OCI-LY1 (cell line): ENCODE results near the gene REV3L.

Experiments used
- H2AFZ ChIP-seq: fragments of 200-600 bp; sonication (generic), shearing (Covaris generic); 2 replicates; pipeline ENCODE4 v1.6.0; 2014; ENCODE audit warnings: antibody characterized with exemption, mild to moderate bottlenecking, low read length
- H3F3A ChIP-seq: fragments of 200-600 bp; sonication (generic), shearing (Covaris generic); 2 replicates; pipeline ENCODE4 v1.6.0; 2014; ENCODE audit warnings: mild to moderate bottlenecking, antibody characterized with exemption, low read length, moderate library complexity; ENCODE audit not compliant: insufficient read depth
- H3K27ac ChIP-seq: fragments of 200-600 bp; sonication (generic); 2 replicates; pipeline ENCODE4 v1.5.1; 2014; ENCODE audit warnings: low read length, mixed run types, mild to moderate bottlenecking, low read depth; ENCODE audit not compliant: poor library complexity, severe bottlenecking
- H3K27me3 ChIP-seq: fragments of 200-600 bp; sonication (generic); 2 replicates; pipeline ENCODE4 v1.6.0; 2014; ENCODE audit warnings: antibody characterized with exemption, mild to moderate bottlenecking, low read length, moderate library complexity; ENCODE audit not compliant: insufficient read depth
- H3K36me3 ChIP-seq: fragments of 200-600 bp; sonication (generic); 2 replicates; pipeline ENCODE4 v1.6.1; 2014; ENCODE audit warnings: mild to moderate bottlenecking, antibody characterized with exemption, low read length, moderate library complexity, mixed read lengths; ENCODE audit not compliant: insufficient read depth
- H3K4me1 ChIP-seq: fragments of 200-600 bp; sonication (generic); 2 replicates; pipeline ENCODE4 v1.5.1; 2014; ENCODE audit warnings: mild to moderate bottlenecking, low read length, moderate library complexity; ENCODE audit not compliant: insufficient read depth, severe bottlenecking
- H3K4me2 ChIP-seq: fragments of 200-600 bp; sonication (generic), shearing (Covaris generic); 2 replicates; pipeline ENCODE4 v1.6.1; 2014; ENCODE audit warnings: low read length
- H3K4me3 ChIP-seq: fragments of 200-600 bp; sonication (generic); 2 replicates; pipeline ENCODE4 v1.5.1; 2014; ENCODE audit warnings: low read length, low read depth, mild to moderate bottlenecking, mixed read lengths; ENCODE audit not compliant: poor library complexity, severe bottlenecking
- H3K79me2 ChIP-seq: fragments of 200-600 bp; shearing (Covaris generic); 2 replicates; pipeline ENCODE4 v1.6.1; 2016; ENCODE audit warnings: mixed run types, low read length, mixed read lengths; ENCODE audit not compliant: insufficient read depth
- H3K9ac ChIP-seq: fragments of 200-600 bp; sonication (generic), shearing (Covaris generic); 2 replicates; pipeline ENCODE4 v1.6.1; 2014; ENCODE audit warnings: mild to moderate bottlenecking, low read length, mixed read lengths
- H3K9me2 ChIP-seq: fragments of 200-600 bp; sonication (generic), shearing (Covaris generic); 2 replicates; pipeline ENCODE4 v1.6.1; 2014; ENCODE audit warnings: low read depth, mild to moderate bottlenecking, low read length, mixed read lengths
- H3K9me3 ChIP-seq: fragments of 200-600 bp; shearing (Covaris generic); 2 replicates; pipeline ENCODE4 v1.6.1; 2014; ENCODE audit warnings: low read length, mixed read lengths
- H4K20me1 ChIP-seq: fragments of 200-600 bp; sonication (generic), shearing (Covaris generic); 2 replicates; pipeline ENCODE4 v1.6.0; 2016; ENCODE audit warnings: mild to moderate bottlenecking, low read length; ENCODE audit not compliant: insufficient read depth
- EZH2 ChIP-seq: fragments of 200-600 bp; sonication (generic), shearing (Covaris generic); IDR thresholded peaks from 2 replicates; pipeline ENCODE4 v1.8.0; 2017; ENCODE audit warnings: borderline replicate concordance, mixed run types, mild to moderate bottlenecking, antibody characterized with exemption, low read length, moderate library complexity, mixed read lengths
- TF ChIP-seq, protein P1 (sequence below): fragments of 200-600 bp; sonication (generic), shearing (Covaris generic); IDR thresholded peaks from 2 replicates; pipeline ENCODE4 v1.5.1; 2017; ENCODE audit warnings: mild to moderate bottlenecking, antibody characterized with exemption, low read length, moderate library complexity, mixed read lengths

REV3L gene

DNA sequence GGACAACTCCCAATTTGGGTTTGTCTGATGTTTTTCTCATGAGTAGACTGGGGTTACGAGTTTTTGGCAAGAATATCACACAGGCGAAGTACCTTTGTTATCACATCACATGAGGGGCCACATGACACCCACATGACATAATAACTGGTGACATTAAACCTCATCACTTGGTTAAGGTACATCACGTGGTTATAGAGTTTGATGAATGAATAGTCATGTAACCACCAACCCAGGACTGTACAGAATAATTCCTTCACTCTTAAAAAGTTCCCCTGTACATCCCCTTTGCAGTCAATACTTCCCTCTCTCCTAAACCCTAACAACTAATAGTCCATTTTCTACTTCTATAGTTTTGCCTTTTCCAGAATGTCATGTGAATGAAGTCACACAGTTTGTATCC lies 83.4 kb downstream of the REV3L start:
- Histone ChIP-seq H3K36me3 (peaks cover 88% of the 10 kb centered on the region), H4K20me1 (no peaks in the 10 kb centered on the region), H3F3A (no peaks in the 10 kb centered on the region), H3K4me2 (no peak overlapping the region), H3K9me2 (no peaks in the 10 kb centered on the region), H3K27ac (no peak overlapping the region), H3K4me1 (no peaks in the 10 kb centered on the region), H2AFZ (no peak overlapping the region), H3K4me3 (no peak overlapping the region), H3K79me2 (no peaks in the 10 kb centered on the region; the same call in 1 of the 2 replicates), H3K9ac (no peak overlapping the region), H3K27me3 (no peaks in the 10 kb centered on the region), H3K9me3 (no peaks in the 10 kb centered on the region)
- TF ChIP-seq EZH2, result no peak
- TF ChIP-seq, protein P1, sequence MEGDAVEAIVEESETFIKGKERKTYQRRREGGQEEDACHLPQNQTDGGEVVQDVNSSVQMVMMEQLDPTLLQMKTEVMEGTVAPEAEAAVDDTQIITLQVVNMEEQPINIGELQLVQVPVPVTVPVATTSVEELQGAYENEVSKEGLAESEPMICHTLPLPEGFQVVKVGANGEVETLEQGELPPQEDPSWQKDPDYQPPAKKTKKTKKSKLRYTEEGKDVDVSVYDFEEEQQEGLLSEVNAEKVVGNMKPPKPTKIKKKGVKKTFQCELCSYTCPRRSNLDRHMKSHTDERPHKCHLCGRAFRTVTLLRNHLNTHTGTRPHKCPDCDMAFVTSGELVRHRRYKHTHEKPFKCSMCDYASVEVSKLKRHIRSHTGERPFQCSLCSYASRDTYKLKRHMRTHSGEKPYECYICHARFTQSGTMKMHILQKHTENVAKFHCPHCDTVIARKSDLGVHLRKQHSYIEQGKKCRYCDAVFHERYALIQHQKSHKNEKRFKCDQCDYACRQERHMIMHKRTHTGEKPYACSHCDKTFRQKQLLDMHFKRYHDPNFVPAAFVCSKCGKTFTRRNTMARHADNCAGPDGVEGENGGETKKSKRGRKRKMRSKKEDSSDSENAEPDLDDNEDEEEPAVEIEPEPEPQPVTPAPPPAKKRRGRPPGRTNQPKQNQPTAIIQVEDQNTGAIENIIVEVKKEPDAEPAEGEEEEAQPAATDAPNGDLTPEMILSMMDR, result no peak

DNA sequence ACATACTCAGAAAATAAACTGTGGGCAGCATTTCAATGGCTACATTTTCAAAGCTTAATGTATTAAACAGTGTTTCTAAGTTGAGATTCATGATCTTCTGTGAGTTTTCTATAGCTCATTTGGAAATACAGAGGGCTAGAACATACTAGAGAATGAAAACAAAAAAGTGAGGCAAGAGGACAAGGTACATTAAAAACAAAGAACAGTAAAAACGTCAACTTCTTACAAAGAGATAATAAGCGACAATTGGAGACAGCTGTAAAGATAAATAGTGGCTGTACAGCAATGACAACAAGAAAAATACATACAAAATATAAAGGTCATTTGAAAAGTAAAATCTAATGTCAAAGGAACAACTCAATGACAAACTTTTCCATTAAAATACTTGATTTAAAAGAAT lies 94.3 kb downstream of the REV3L start:
- no peaks in the 10 kb centered on the region for H3K79me2 ChIP-seq
- peaks cover 75% of the 10 kb centered on the region for H3K36me3 ChIP-seq
- H3F3A ChIP-seq, result peaks cover 4% of the 10 kb centered on the region
- no peak overlapping the region for H3K4me3 ChIP-seq
- no peak overlapping the region for H3K27ac ChIP-seq
- TF ChIP-seq, protein P1, result no peak
- H3K9ac ChIP-seq, result no peak overlapping the region
- H3K4me1 ChIP-seq, result no peaks in the 10 kb centered on the region
- no peaks in the 10 kb centered on the region for H3K9me2 ChIP-seq
- H4K20me1 ChIP-seq, result no peaks in the 10 kb centered on the region
- no peaks in the 10 kb centered on the region for H3K9me3 ChIP-seq
- H3K27me3 ChIP-seq, result no peaks in the 10 kb centered on the region
- no peak overlapping the region for H2AFZ ChIP-seq
- H3K4me2 ChIP-seq, result no peak overlapping the region

DNA sequence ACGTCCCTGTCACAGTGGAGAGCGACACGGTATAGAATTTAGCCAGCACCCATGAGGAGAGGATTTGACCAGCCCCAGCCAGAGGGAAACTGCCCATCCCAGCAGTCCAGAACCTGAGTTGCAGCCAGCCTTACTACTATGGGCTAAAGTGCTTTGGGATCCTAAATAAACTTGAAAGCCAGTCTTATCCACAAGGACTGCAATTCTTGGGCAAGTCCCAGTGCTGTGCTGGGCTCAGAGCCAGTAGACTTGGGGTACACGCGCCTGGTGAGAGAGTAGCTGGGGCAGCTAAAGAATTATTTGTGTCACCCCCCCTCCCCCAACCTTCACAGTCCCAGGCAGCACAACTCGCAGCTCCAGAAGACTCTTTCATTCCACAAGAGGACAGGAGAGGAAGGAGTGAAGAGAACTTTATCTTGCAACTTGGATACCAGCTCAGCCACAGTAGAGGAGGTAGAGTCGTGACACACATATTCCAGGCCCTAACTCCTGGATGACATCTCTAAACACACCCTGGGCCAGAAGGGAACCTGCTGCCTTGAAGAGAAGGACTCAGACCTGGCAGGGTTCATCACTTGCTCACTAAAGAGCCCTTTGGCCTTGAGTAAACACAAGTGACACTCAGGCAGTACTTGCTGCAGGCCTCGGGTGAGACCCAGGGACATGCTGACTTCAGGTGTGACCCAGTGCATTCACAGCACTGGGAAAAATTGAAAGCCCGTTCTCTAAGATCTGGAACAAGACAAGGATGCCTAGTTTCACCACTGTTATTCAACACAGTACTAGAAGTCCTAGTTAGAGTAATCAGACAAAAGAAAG lies 100.3 kb downstream of the REV3L start:
- Histone ChIP-seq H3K79me2 (no peaks in the 10 kb centered on the region), H3K4me2 (no peak overlapping the region), H2AFZ (no peak overlapping the region), H3F3A (peaks cover 4% of the 10 kb centered on the region; the same call in 1 of the 2 replicates), H3K27me3 (no peaks in the 10 kb centered on the region), H3K9me2 (no peaks in the 10 kb centered on the region), H3K9me3 (no peaks in the 10 kb centered on the region), H3K4me3 (no peak overlapping the region), H3K9ac (no peak overlapping the region), H3K27ac (no peak overlapping the region), H4K20me1 (no peaks in the 10 kb centered on the region), H3K36me3 (peaks cover 91% of the 10 kb centered on the region), H3K4me1 (no peaks in the 10 kb centered on the region)
- TF ChIP-seq, protein P1, result no peak
- TF ChIP-seq EZH2, result no peak
